Left lung (tissue), 10 donors: ENCODE results near the gene LHFPL2. TPM values are rescaled to one million over a fixed set of nuclear protein-coding genes. Genes with fewer than 3 reads are reported as not detected.
"Not testable (repeated sequence)": the region's sequence is repeated elsewhere in the genome, so short reads cannot be mapped to it uniquely, and the experiment has no call there.

ENCODE experiments used
- ATAC-seq: fragments of 200-7000 bp; cut with Tn5 transposase; one replicate; pipeline ENCODE4 v1.9.1; 2020; ENCODE audit warnings: moderate library complexity
- DNase-seq, 4 donors: peaks; one replicate each; pipeline ENCODE4 v3.0.0-alpha.2; 2013 to 2020
- H3K27ac ChIP-seq, 2 donors: fragments of 200-600 bp; sonication (generic) in 1 of 2; one replicate each; pipeline versions ENCODE4 v1.5.0 to v1.8.0; 2020 to 2021
- H3K27me3 ChIP-seq, 2 donors: fragments of 200-600 bp; sonication (generic) in 1 of 2; one replicate each; pipeline versions ENCODE4 v1.5.0 to v1.8.0; 2020 to 2021
- H3K36me3 ChIP-seq, 2 donors: fragments of 200-600 bp; sonication (generic) in 1 of 2; one replicate each; pipeline versions ENCODE4 v1.5.0 to v1.8.0; 2020 to 2021
- H3K4me1 ChIP-seq, 2 donors: fragments of 200-600 bp; one replicate each; pipeline ENCODE4 v1.8.0; 2021
- H3K4me3 ChIP-seq, 2 donors: fragments of 200-600 bp; sonication (generic) in 1 of 2; one replicate each; pipeline versions ENCODE4 v1.5.0 to v1.8.0; 2020 to 2021; ENCODE audit warnings: mild to moderate bottlenecking in 1 of 2
- H3K9me3 ChIP-seq, 2 donors: fragments of 200-600 bp; sonication (generic) in 1 of 2; one replicate each; pipeline versions ENCODE4 v1.5.0 to v1.8.0; 2020 to 2021
- intact Hi-C, 2 donors: fragments of 100-400 bp; cut with DNase I; formaldehyde crosslinking; loops; one replicate each; pipeline versions ENCODE4 v1.11.2 to v1.14.2; 2022
- polyA plus RNA-seq, 6 donors: library from polyadenylated mRNA; unstranded; fragments of 120-200 nt; gene quantifications; one replicate each; pipeline ENCODE4 v1.2.1, GENCODE V29; 2013; ENCODE audit not compliant: insufficient read length in 6 of 6
- total RNA-seq, 2 donors: library from RNA; stranded (reverse); fragmentation: NEBNext Ultra II Directional; extraction: Animal tissue kit (Norgen Biotek cat#: 25700); gene quantifications; one replicate each; pipeline ENCODE4 v1.2.1, GENCODE V29; 2021
- TF ChIP-seq, protein P1 (sequence below), 2 donors: fragments of 200-600 bp; sonication (generic) in 1 of 2; IDR thresholded peaks; one replicate each; pipeline versions ENCODE4 v1.5.0 to v1.8.0; 2021; ENCODE audit warnings: antibody characterized with exemption in 2 of 2
- donor health status: DM: no; HTN: yes; CAD: no.
- donor health status: DM: no; HTN: no; CAD: no.

Gene LHFPL2
- total and polyA plus RNA-seq, 8 donors: 39.6 to 89.9 (median 48.9) TPM

DNA sequence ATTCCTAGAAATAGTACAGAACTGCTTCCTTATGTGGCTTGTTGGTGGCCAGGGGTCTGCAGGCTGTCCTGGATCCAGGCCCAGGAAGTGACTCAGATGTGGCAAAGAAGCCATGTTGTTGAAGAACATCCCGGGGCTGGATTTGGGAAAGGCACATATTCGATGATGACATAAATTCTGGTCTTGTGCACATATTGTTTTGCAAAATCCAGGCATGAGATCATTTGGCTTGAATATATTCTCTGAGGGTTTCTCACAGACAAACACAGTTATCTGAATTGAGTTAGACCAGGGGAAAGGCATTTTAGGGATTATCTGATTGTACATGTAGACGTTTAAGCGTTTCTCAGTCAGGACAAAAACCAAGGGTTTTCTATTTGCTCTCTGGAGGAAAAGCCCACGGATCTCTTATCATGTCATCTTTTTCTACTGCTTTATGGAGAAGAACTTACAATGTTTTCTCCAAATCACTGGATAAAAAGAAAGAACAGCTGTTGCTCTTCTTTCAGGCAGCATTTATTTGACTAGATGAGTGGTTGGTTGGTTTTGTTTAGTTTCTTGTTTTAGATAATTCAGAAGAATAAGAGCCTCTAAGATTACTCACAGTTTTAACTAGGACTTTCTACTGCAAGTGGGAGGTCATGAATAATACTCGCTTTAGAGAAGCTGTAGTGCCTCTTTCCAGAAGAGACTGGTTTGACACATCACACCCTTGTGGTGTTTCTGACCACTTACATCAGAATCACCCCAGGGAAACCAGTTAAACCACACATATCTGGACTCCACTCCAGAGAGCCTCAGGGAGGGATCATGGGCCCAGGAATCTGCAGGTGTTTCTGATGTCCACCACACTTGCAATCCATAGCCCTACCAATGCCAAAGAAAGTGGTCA is 29.5 kb upstream of the LHFPL2 start:
- Histone ChIP-seq H3K27me3 (no peaks in the 10 kb centered on the region), H3K4me3 (no peak overlapping the region), H3K4me1 (peaks cover 0 to 4% of the 10 kb centered on the region in 2 donors), H3K9me3 (no peaks in the 10 kb centered on the region), H3K27ac (peak overlapping the region; percentile 33 to 74), H3K36me3 (no peaks in the 10 kb centered on the region)
- DNase-seq (peak in 2 of 4 donors; percentile 20 to 59), ATAC-seq (peak; percentile 94)
- intact Hi-C loops: no loop called here
- TF ChIP-seq, protein P1, sequence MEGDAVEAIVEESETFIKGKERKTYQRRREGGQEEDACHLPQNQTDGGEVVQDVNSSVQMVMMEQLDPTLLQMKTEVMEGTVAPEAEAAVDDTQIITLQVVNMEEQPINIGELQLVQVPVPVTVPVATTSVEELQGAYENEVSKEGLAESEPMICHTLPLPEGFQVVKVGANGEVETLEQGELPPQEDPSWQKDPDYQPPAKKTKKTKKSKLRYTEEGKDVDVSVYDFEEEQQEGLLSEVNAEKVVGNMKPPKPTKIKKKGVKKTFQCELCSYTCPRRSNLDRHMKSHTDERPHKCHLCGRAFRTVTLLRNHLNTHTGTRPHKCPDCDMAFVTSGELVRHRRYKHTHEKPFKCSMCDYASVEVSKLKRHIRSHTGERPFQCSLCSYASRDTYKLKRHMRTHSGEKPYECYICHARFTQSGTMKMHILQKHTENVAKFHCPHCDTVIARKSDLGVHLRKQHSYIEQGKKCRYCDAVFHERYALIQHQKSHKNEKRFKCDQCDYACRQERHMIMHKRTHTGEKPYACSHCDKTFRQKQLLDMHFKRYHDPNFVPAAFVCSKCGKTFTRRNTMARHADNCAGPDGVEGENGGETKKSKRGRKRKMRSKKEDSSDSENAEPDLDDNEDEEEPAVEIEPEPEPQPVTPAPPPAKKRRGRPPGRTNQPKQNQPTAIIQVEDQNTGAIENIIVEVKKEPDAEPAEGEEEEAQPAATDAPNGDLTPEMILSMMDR (IDR thresholded peaks at IDR 0.05): no peak

DNA sequence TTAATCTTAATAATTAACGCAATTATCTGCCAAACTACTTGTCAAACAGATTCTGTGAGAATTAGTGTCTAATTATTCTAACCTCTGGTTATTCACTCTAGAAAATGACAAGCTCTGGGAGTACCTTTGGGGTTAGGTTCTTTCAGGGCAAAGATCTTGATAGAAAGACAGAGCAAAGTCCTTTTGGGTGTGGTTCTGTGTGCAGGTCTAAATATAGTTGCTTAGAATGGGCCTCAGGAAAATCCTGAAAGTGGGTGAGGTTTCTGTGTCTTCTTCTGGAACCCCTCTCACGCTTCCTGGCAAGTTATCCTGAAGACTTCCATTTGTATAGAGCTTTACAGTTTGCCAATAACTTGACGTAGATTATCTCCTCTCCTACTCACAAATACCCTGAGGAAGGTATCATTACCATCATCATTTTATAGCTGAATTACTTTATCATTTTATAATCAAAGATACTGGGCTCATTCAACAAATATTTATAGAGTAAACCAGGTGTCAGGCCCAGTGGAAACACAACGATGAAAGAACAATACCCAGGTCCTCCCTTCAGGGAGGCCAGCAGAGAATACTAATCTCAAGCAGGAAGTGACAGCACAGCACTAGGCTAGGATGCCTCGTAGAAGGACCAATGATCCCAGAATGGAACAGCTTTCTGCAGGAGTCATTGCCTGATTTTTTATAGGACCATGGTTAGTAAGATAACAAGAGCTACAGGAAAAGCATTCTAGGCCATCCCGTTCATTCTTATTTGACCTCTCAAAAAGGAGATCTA is 27.6 kb upstream of the LHFPL2 start:
- intact Hi-C loops: no loop called here
- H3K27ac ChIP-seq: no peak overlapping the region
- no peaks in the 10 kb centered on the region for H3K36me3 ChIP-seq
- no peaks in the 10 kb centered on the region for H3K9me3 ChIP-seq
- peaks cover 0 to 4% of the 10 kb centered on the region in 2 donors for H3K4me1 ChIP-seq
- no peak for ATAC-seq
- DNase-seq: no peak
- H3K27me3 ChIP-seq: no peaks in the 10 kb centered on the region
- no peak overlapping the region for H3K4me3 ChIP-seq
- TF ChIP-seq, protein P1 (IDR thresholded peaks at IDR 0.05): no peak

DNA sequence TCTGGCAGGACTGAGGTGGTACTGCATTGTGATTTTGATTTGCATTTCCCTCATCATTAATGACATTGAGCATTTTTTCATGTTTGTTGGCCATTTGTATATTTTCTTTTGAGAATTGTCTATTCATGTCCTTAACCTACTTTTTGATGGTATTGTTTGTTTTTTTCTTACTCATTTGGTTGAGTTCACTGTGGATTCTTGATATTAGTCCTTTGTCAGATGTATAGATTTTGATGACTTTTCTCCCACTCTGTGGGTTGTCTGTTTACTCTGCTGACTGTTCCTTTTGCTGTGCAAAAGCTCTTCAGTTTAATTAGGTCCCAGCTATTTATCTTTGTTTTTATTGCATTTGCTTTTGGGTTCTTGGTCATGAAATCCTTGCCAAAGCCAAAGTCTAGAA is 25.3 kb upstream of the LHFPL2 start:
- H3K36me3 ChIP-seq, DNase-seq, H3K4me3 ChIP-seq, intact Hi-C loops, H3K4me1 ChIP-seq, H3K9me3 ChIP-seq, H3K27me3 ChIP-seq, H3K27ac ChIP-seq, ATAC-seq: not testable (repeated sequence)

DNA sequence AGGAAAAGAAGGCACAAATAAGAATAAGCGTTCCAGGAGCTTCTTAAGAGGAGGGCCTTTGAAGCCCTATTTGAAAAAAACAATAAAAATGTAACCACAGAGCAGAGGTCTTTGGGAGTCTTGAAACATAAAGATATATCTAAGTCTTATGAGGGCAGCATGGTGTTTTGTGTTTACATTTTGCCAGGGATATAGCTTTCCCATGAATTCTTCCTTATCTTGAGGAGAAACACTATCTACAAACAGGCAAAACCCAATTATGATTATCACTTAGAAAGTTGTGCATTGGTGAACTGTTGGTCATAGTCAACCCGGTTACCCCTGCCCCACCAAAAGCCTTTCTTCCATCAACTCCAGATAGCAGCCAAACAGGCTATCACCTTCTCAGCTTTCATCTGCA is 23.6 kb upstream of the LHFPL2 start:
- intact Hi-C loops: no loop called here
- ATAC-seq (no peak), DNase-seq (no peak)
- no peak overlapping the region for H3K27ac ChIP-seq
- TF ChIP-seq, protein P1 (IDR thresholded peaks at IDR 0.05): no peak
- H3K4me3 ChIP-seq: no peak overlapping the region
- H3K36me3 ChIP-seq: no peaks in the 10 kb centered on the region
- no peaks in the 10 kb centered on the region for H3K4me1 ChIP-seq
- no peaks in the 10 kb centered on the region for H3K9me3 ChIP-seq
- H3K27me3 ChIP-seq: no peaks in the 10 kb centered on the region

DNA sequence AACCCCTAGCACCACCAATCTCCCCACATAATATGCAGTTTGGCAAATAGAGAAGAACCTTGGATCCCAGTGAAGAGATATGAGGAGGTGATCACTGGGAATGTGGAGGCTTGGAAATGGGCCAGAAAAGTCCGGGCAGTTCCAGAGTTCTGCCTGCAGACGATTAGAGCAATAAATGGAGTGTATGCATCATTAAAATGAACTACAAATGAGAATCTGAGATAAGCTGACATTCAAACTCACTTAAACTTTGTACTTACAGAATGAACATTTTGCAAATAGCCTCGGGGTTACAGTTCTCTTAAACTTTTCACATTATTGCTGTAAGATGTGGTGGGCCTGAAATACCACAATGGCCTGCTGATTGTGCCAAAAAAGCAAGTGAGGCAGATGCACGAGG is 23.0 kb upstream of the LHFPL2 start:
- no peak for ATAC-seq
- peak in 1 of 4 donors; percentile 68 for DNase-seq
- no peaks in the 10 kb centered on the region for H3K27me3 ChIP-seq
- no peak overlapping the region for H3K4me3 ChIP-seq
- H3K27ac ChIP-seq: no peak overlapping the region
- H3K36me3 ChIP-seq: no peaks in the 10 kb centered on the region
- TF ChIP-seq, protein P1 (IDR thresholded peaks at IDR 0.05): no peak
- H3K9me3 ChIP-seq: no peaks in the 10 kb centered on the region
- H3K4me1 ChIP-seq: no peaks in the 10 kb centered on the region
- intact Hi-C loops: no loop called here
